GM21360 (cell line): ENCODE data around the gene SETD2.
A peak's percentile ranks its signal among the peaks of the same experiment; 100 is the strongest.
"Not testable (repeated sequence)": the region's sequence is repeated elsewhere in the genome, so short reads cannot be mapped to it uniquely, and the experiment has no call there.

Experiments
- ATAC-seq: cut with Tn5 transposase; IDR thresholded peaks from one replicate; pipeline ENCODE4 v1.9.1; 2021; ENCODE audit warnings: mild to moderate bottlenecking, moderate library complexity; ENCODE audit not compliant: unreplicated experiment

SETD2 gene

DNA sequence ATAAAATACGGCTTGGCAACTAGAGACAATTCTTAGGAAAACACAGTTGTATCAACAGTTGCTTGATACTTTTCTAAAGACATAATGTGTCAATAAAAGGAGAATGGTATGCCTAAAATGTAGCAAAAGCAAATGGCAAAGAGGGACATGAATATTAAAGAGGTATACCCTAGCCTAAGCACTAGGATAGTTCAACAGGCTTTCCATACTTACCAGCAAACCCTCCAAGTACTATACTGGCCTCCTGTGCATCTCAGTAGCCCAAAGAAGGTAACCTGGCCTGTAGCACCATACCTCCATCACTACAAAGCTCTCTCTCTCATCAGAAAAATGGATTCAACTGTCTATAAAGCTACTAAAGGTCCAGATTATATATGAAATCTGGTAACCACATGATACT is 7.5 kb downstream of the SETD2 start:
- ATAC-seq, result no peak

DNA sequence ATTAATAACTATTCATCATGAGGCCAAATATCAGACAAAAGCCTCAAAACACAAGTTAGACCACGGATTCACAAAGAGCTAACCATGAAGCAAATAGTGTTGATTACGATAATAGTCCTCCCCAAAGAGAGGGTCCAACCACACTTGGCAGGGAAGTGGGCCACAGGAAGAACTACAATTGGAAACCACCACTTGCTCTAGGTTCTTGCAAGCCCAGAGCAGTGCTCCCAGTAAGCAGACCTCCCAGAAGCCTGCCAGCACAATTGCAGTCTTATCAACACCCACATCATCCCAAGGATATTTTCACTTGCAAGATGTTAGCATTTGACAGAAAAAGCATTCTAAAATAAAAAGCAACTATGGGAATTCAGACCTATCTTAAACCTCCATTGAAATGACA is 11.3 kb downstream of the SETD2 start:
- no peak for ATAC-seq

DNA sequence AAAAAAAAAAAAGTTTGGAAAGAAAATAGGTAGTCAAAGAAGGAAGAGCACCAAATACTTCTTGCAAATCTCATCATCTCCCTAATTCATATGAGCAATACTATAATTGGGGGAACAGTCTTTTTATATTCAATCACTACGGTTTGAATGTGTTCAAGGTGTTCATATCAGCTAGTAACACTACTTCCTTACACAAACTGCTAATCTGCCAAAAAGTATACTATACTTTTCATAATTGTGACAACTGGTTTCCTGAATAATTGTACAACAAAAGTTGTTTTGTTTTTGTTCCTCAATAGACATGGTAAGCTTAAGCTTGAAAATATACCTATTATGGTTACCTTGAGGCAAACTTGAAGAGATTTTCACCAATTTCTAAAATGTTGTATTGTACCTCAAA is 12.1 kb downstream of the SETD2 start:
- ATAC-seq, result no peak

DNA sequence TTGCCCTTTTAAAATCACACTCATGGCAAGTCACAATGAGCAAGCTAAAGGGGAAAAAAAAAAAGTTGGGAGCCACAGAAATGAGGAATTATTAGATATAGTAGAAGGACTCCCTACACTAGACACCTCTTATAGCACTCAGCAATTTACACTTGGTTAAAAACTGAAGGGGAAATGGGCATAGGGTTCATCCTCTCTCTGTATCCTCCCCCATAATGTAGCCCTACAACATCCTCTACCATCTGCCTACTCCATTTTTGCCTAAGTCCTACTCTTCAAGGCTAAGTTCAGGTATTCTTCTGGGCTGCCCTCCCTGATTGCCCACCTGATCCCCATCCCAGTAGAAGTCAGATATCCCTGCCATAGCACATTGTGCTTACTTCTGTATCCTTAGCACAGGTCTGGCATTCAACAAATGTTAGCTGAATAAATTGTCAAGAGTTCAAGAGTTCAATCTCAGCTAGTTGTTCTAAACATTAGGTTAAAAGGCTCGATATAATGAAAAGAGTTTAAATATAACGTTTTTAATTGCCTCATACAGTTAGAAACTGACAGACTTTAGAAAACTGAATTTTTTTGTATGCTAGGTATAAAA is 14.5 kb downstream of the SETD2 start:
- no peak for ATAC-seq

DNA sequence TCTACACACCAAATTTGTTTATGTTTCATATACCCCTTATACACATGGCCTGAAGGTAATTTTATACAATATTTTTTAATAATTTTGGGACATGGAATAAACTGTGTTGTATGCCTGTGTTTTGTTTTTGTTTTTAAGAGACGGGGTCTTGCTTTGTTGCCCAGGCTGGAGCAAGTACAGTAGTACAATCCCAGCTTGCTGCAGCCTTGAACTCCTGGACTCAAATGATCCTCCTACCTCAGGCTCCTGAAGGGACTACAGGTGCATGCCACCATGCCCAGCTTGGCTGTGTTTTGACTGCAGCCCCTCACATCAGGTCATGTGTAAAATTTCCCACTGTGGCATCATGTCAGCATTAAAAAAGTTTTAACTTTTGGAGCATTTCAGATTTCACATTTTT is 18.6 kb downstream of the SETD2 start:
- ATAC-seq, result no peak

DNA sequence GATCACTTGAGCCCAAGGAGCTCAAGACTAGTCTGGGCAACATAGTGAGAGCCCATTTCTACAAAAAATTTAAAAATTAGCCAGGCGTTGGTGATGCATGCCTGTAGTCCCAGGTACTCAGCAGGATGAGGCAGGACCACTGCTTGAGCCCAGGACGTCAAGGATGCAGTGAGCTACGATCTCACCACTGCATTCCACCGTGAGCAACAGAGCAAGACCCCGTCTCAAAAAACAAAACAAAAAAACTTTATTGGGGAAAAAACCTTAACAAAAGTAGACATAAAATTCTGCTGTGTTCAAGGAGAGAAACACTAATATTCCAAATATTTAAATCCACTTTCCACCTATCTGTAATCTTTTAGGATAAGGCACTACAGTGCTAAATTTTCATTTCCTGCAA is 20.8 kb downstream of the SETD2 start:
- ATAC-seq, result no peak

DNA sequence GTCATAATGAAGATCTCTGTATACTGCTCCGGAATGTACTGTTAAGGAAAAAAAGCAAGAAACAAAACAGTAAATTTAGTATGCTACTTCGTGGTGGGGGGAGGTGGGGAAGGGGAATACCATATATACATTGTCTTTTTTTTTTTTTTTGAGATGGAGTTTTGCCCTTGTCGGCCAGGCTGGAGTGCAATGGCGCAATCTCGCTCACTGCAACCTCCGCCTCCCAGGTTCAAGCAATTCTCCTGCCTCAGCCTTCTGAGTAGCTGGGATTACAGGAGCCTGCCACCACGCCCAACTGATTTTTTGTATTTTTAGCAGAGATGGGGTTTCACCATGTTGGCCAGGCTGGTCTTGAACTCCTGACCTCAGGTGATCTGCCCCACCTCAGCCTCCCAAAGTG is 21.4 kb downstream of the SETD2 start:
- not testable (repeated sequence) for ATAC-seq

DNA sequence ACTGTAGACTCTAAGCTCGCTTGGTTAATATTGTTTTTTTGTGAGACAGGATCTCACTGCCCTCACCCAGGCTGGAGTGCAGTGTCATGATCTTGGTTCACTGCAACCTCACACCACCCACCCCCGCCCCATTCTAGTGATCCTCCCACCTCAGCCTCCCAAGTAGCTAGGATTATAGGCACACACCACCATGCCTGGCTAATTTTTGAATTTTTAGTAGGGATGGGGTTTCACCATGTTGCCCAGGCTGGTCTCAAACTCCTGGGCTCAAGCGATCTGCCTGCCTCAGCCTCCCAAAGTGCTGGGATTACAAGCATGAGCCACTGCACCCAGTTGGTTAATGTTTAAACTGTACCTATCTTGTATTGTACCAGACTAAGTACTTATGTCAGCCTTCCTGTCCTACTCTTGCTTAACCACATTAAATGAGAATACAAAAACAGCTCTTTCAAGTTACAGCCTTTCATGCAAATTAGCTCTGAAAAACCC is 22.9 kb downstream of the SETD2 start:
- peak; percentile 51 for ATAC-seq

DNA sequence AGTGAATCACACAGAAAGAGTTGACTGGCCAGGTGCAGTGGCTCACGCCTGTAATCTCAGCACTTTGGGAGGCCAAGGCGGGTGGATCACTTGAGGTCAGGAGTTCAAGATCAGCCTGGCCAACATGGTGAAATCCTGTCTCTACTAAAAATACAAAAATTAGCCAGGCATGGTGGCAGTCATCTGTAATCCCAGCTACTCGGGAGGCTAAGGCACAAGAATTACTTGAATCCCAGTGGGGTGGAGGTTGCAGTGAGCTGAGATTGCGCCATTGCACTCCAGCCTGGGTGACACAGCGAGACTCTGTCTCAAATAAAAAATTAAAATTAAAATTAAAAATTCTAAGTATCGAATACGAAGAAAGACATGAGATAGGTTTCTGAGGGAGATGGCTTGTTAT is 23.4 kb downstream of the SETD2 start:
- not testable (repeated sequence) for ATAC-seq

DNA sequence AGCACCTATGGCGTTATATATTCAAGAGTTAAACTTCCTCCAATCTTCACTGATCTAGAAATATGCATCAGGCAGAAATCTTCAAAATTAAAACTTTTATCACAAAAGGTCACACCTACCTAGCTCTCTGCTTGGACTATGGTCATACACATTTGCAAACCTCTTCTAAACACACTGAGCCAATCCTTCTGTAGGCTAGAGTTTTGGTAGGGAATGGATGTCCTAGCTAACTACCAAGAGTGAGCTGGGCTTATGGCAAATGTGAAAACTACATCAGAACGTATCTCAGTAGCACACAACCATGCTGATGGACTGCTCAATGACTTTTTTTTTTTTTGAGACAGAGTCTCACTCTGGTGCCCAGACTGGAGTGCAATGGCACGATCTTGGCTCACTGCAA is 29.6 kb downstream of the SETD2 start:
- no peak for ATAC-seq

DNA sequence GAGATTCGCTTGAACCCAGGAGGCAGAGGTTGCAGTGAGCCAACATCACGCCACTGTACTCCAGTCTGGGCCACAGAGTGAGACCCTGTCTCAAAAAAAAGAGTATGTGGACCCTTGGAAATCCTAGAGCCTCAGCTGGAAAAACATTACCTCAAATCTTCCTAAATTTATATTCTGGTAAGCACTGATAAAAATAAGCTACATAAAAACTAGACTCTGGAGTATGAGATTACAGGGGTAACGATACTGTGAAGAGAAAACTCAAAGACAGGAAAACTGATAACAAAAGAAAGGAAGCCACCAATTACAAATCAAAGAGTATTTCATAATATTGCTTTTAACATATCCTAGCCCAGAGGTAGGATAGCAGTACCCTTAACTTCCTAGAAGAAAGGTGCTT is 30.3 kb downstream of the SETD2 start:
- no peak for ATAC-seq

DNA sequence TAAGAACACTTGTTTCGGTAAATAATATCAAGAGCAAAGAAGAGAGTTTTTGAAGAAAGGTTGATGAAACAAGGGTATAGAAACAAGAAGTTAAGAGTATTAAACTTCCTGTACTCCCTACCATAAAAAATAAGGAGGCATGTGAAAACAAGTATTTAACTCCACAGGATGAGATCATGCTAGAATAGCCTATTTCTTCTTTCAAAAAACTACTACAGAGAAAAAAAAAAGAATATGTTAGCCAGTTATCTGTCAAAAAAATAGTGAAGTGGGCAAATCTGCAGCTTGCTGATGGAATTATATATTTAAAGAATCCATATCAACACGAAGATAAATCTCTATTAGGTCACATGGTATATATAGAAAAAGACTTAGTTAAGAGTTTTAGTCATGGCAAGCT is 33.4 kb downstream of the SETD2 start:
- no peak for ATAC-seq

DNA sequence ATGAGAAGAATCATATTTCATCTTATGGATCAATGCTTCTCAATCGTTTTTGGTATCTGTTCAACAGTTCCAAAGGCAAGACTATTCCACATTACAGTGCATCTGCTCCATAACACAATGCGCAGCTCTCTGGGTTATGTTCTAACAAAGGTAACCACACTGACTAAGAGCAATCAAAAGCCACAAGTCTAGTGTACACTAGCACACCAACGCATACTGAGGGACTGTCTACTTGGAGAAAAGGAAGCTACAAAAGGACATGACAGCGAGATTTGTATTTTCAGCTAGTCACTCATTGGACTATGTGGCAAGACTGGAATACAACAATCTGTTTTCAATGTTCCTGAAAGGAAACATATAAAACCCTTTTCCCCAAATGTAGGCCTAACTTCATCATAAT is 35.8 kb downstream of the SETD2 start:
- ATAC-seq, result no peak

DNA sequence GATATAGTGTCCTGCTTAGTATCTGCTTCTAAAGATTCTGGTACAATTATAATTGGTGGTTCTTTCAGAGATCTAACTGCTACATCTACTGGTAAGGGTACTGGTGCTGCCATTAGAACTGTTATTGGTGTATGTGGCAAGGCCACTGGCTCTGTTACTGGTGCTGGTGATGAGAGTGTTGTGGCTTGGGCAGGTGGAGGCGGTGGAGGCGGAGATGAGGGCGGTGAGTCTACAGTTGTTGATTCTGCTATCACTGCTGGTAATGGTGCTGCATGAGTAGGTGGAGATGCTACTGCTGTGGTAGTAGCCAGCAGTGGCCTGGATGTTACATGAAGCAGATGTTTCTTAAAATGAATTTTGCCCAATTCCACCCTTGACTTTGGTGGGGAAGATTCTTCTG is 40.1 kb downstream of the SETD2 start:
- ATAC-seq, result no peak

DNA sequence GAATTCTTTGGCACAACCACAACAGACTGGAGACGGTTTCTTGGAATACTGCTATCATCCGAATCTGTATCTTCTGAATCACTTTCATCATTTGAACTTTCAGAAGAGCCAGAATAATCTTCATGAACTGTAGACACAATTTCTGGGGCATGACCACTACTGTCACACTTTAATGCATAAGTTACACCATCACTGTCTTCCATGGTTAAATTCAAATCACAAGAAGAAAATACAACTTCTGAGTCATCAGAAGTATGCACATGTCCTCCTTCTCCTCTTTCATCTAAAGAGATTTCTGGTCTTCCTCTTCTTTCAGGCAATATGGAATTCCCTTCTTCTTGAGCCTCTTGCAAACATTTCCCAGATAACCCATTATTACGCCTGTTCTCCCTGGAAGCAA is 42.5 kb downstream of the SETD2 start:
- ATAC-seq, result no peak

DNA sequence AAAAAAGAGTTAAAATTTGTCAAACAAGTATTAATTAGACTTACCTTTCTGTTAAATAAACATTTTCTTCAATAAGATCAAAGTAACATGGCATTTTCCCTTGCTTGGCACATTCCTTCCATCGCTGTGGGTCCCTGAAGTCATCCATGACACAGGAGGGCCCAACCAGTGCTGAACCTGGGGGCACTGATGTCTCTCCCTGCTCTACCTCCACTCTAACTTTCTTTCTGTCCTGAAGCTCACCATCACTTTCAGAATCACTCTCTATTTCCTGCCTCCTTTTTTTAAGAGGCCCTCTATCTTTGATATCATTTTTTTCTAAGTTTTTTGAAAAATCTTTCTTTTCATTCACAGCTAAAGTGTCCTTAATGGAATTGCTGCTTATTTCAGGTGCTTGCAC is 43.8 kb downstream of the SETD2 start:
- ATAC-seq, result no peak

DNA sequence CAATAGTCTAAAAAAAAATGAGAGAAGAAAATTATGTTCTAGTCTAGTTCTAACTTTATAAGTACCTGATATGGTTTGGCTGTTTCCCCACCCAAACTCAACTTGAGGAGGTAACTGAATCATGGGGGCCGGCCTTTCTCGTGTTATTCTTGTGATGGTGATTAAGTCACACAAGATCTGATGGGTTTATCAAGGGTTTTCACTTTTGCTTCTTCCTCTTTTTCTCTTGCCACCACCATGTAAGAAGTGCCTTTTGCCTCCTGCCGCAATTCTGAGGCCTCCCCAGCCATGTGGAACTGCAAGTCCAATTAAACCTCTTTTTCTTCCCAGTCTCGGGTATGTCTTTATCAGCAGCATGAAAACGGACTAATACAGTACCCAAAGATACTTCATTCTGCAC is 44.5 kb downstream of the SETD2 start:
- ATAC-seq, result not testable (repeated sequence)

DNA sequence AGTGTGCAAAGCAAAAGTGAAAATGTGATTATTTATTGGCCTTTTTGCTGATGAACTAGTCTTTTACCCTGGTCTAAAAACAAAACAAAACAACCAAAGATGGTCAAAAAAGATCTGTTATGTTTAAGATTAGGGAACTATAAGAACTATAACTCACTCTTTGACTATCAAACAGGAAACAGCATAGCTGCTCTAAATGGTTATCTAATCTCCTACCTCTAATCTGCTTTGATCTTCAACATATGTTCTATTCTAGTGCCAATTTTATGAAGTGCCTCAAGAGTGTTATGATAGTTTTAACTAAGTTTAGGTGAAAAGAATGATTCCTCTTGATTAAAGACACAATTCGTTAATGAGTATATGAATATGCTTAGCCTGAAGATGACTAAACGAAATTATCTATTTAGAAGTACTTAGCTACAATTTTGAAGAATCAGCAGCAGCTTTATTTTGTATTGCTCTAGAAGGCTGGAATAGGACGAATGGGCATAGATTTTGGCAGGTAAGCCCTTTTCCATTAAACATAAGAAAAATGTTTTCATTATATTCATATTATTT is 46.0 kb downstream of the SETD2 start:
- ATAC-seq, result no peak

DNA sequence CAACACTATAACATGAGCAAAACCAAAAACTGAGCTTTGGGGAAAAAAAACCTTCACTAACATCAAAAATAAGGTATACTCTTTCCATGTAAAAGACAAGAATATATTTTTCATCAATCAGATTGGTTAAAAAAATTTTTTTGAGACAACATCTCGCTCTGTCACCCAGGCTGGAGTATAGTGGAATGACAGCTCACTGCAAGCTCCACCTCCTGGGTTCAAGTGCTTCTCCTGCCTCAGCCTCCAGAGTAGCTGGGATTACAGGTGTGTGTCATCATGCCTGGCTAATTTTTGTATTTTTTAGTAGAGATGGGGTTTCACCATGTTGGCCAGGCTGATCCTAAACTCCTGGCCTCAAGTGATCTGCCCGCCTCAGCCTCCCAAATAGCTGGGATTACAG is 48.4 kb downstream of the SETD2 start:
- not testable (repeated sequence) for ATAC-seq

DNA sequence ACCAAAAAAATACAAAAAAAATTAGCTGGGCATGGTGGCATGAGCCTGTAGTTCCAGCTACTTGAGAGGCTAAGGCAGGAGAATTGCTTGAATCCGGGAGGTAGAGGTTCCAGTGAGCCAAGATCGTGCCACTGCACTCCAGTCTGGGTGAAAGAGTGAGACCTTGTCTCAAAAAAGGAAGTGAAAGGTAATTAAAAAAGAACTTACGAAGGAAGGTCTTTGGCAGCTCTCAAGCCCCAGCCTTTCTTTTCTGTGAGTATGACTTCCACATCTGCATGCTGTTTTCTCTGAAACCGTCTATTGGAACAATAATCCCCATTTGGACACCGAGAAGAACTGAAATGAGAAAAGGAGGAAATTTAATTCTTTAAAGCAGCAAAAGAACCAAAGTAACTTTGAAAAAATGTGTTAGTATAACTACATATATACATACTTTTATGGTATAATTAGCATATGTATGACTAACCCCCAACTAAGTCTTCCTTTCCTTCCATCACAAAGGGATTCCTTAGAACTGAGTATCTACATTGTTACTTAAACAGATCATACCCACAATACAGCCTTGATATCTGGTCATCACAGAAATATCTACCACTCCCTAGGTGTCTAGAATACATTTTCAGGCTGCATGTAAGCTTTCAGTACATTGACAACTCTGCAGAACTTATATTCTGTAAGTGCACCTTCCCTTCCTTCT is 50.1 kb downstream of the SETD2 start:
- no peak for ATAC-seq

DNA sequence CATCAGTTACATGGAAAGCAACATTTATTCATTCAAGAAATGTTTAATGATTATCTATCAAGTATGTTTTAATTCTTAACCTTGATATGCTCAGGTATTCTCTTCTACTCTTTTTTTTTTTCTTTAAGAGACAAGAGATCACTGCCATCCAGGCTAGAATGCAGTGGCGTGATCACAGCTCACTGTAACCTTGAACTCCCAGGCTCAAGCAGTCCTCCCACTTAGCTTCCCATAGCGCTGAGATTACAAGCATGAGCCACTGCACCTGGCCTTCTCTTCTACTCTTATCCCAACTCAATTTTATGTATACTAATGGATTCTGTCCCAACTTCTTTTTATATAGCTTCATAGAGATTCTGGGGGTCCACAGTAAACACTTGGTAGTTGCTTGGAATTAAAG is 50.9 kb downstream of the SETD2 start:
- no peak for ATAC-seq

DNA sequence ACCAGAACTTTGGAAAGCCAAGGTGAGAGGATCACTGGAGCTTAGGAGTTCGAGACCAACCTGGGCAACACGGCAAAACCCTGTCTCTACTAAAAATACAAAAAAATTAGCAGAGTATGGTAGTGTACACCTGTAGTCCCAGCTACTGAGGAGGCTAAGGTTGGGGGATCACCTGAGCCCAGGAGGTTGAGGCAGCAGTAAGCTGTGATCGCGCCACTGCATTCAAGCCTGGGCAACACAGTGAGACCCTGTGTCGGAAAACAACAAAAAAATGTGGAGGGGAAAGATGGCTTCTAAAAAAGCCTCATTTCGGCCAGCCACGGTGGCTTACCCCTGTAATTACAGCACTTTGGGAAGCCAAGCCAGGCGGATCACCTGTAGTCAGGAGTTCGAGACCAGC is 54.5 kb downstream of the SETD2 start:
- no peak for ATAC-seq

DNA sequence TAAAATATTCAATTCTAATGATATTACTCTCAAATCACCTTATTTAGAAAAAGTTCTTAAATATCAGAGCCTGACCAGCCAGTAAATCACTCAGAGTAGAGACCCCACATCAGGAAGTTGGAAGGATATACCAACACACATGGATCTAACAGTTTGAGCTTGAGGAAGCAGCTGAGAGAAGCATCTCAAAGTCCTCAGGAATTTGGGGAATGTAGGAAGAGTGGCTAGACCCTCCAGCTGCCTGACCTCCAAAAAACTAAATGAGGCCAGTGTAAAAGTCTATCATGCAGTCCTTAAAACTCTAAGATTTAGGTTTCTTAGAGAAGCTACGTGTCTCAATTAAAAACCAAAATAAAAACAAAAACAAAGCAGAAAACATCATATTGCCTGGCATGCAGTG is 55.4 kb downstream of the SETD2 start:
- no peak for ATAC-seq
